Colonic mucosa (tissue), 4 donors: ENCODE data around the gene LITAFD. TPM values are rescaled to one million over a fixed set of nuclear protein-coding genes. Genes with fewer than 3 reads are reported as not detected.

Experiments
- DNase-seq: peaks from one replicate; pipeline ENCODE4 v3.0.0-alpha.2; 2020
- H3K27ac ChIP-seq: fragments of 200-600 bp; one replicate; pipeline ENCODE4 v1.8.0; 2021
- H3K27me3 ChIP-seq: fragments of 200-600 bp; one replicate; pipeline ENCODE4 v1.8.0; 2021
- H3K36me3 ChIP-seq: fragments of 200-600 bp; one replicate; pipeline ENCODE4 v1.8.0; 2021
- H3K4me1 ChIP-seq: fragments of 200-600 bp; one replicate; pipeline ENCODE4 v1.8.0; 2021; ENCODE audit warnings: mild to moderate bottlenecking
- H3K4me3 ChIP-seq: fragments of 200-600 bp; one replicate; pipeline ENCODE4 v1.8.0; 2021
- H3K9ac ChIP-seq, 2 donors: one replicate each; pipeline ENCODE4 v1.7.0; 2013; ENCODE audit warnings: control low read depth in 2 of 2, low read depth in 2 of 2, low read length in 2 of 2
- H3K9me3 ChIP-seq: fragments of 200-600 bp; one replicate; pipeline ENCODE4 v1.8.0; 2021
- CTCF ChIP-seq: fragments of 200-600 bp; IDR thresholded peaks from one replicate; pipeline ENCODE4 v1.8.0; 2022; ENCODE audit warnings: antibody characterized with exemption, mild to moderate bottlenecking
- intact Hi-C: fragments of 100-400 bp; cut with DNase I; formaldehyde crosslinking; loops from one replicate; pipeline ENCODE4 v1.14.1; 2022
- total RNA-seq, 2 donors: library from RNA; stranded (reverse); fragmentation: NEBNext Ultra II Directional in 1 of 2; extraction: Animal tissue kit (Norgen Biotek cat#: 25700) in 1 of 2; gene quantifications; one replicate each; pipeline ENCODE4 v1.2.1, GENCODE V29; 2021
- donor health status: healthy.
- donor health status: DM: no; HTN: no; CAD: no.
- donor health status: DM: no; HTN: no; CAD: no.

LITAFD gene
- total RNA-seq, 2 donors from 2014 or later = not detected

DNA sequence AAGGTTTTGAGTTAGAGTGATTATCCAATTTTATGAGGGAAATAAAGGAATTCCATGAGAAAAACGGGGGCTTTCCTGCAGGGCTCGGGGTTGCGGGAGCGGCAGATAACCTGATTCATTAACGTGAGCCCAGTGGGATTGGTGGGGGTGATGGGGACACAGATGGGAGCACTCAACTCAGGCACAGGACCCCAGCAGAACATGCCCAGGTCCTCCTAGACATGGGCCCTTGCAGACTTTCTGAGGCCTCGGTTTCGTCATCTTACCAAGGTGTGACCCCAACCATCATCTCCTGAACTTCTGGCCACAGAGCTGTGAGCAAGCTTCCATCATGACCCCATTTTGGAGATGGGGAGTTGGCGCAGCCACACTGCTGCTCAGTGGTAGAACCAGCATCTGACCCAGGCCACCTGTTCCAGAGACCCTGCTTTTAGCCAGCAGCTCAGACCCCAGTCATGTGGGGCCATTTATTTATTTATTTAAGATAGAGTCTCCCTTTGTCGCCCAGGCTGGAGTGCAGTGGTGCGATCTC lies 35.7 kb upstream of the LITAFD start:
- Histone ChIP-seq H3K4me3 (no peak overlapping the region), H3K27me3 (no peaks in the 10 kb centered on the region), H3K27ac (no peak overlapping the region), H3K9me3 (no peaks in the 10 kb centered on the region), H3K4me1 (no peaks in the 10 kb centered on the region), H3K36me3 (no peaks in the 10 kb centered on the region), H3K9ac (no peak overlapping the region)
- DNase-seq = no peak
- no peak for TF ChIP-seq CTCF
- intact Hi-C loops = no loop called here

DNA sequence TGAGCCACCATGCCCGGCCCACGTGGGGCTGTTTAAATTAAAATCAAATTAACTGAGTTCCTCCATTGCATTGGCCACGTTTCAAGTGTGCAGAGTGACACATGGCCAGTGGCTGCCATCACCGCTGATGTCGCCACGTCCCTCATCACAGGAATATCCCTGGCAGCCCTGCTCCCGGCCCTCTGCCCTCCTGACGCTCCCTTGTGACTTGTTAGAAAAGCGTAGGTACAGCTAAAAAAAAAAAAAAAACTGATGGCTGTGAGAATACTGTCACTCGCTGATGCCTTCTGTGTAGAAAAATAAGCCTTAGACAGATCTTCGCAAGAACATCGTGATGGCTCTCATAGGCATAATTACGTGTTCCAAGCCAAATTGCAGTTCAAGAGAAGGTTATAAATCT lies 35.0 kb upstream of the LITAFD start:
- Histone ChIP-seq H3K9ac (no peak overlapping the region), H3K4me3 (no peak overlapping the region), H3K4me1 (no peaks in the 10 kb centered on the region), H3K36me3 (no peaks in the 10 kb centered on the region), H3K27me3 (no peaks in the 10 kb centered on the region), H3K27ac (no peak overlapping the region), H3K9me3 (no peaks in the 10 kb centered on the region)
- DNase-seq = no peak
- no peak for TF ChIP-seq CTCF
- intact Hi-C loops = no loop called here

GRCh38 chr16:8847623-8848022 lies 34.5 kb upstream of the LITAFD start:
- Histone ChIP-seq H3K9me3 (no peaks in the 10 kb centered on the region), H3K4me3 (no peak overlapping the region), H3K9ac (no peak overlapping the region), H3K36me3 (no peaks in the 10 kb centered on the region), H3K4me1 (no peaks in the 10 kb centered on the region), H3K27ac (no peak overlapping the region), H3K27me3 (no peaks in the 10 kb centered on the region)
- DNase-seq = no peak
- intact Hi-C loops = no loop called here
- no peak for TF ChIP-seq CTCF

GRCh38 chr16:8848231-8848938 lies 33.8 kb upstream of the LITAFD start:
- H3K9me3 ChIP-seq = no peaks in the 10 kb centered on the region
- H3K4me3 ChIP-seq = no peak overlapping the region
- no peak for TF ChIP-seq CTCF
- H3K9ac ChIP-seq = no peak overlapping the region
- no peaks in the 10 kb centered on the region for H3K27me3 ChIP-seq
- no peaks in the 10 kb centered on the region for H3K36me3 ChIP-seq
- intact Hi-C loops = no loop called here
- no peaks in the 10 kb centered on the region for H3K4me1 ChIP-seq
- DNase-seq = no peak
- no peak overlapping the region for H3K27ac ChIP-seq

- H3K27ac ChIP-seq = no peak overlapping the region
- no peaks in the 10 kb centered on the region for H3K9me3 ChIP-seq
- no peaks in the 10 kb centered on the region for H3K4me1 ChIP-seq
- no peak overlapping the region for H3K4me3 ChIP-seq
- DNase-seq = no peak
- intact Hi-C loops = no loop called here
- H3K36me3 ChIP-seq = no peaks in the 10 kb centered on the region
- no peak for TF ChIP-seq CTCF
- H3K27me3 ChIP-seq = no peaks in the 10 kb centered on the region
- no peak overlapping the region for H3K9ac ChIP-seq
Observed at GRCh38 chr16:8848939-8849391, 33.2 kb upstream of the LITAFD start.
